PC-3 (cell line): Measurements from ENCODE around the gene SLC9A9.

ENCODE experiments used
- CTCF ChIP-seq: fragments of 300-600 bp; sonication (generic); conservative IDR thresholded peaks from 2 replicates; pipeline ENCODE4 v1.5.1; 2017; ENCODE audit warnings: antibody characterized with exemption, low read depth, mild to moderate bottlenecking, low read length
- EZH2 ChIP-seq: fragments of 300-600 bp; sonication (generic); IDR thresholded peaks from one replicate; pipeline ENCODE4 v1.6.1; 2017; ENCODE audit warnings: antibody characterized with exemption, mild to moderate bottlenecking, low read length; ENCODE audit not compliant: unreplicated experiment

- TF ChIP-seq CTCF (no peak), EZH2 (no peak)
These were observed 311.3 kb downstream of the SLC9A9 start for GRCh38 chr3:143536817-143537535.
